Suppressor macrophage treated with lipopolysaccharide for 1 hour (primary cell): ENCODE data around the gene PITPNM1.
A peak's percentile ranks its signal among the peaks of the same experiment; 100 is the strongest.

Experiments used
- DNase-seq, 3 donors: peaks; one replicate each; pipeline ENCODE4 v3.0.0-alpha.2; 2020 to 2022

The PITPNM1 gene

DNA sequence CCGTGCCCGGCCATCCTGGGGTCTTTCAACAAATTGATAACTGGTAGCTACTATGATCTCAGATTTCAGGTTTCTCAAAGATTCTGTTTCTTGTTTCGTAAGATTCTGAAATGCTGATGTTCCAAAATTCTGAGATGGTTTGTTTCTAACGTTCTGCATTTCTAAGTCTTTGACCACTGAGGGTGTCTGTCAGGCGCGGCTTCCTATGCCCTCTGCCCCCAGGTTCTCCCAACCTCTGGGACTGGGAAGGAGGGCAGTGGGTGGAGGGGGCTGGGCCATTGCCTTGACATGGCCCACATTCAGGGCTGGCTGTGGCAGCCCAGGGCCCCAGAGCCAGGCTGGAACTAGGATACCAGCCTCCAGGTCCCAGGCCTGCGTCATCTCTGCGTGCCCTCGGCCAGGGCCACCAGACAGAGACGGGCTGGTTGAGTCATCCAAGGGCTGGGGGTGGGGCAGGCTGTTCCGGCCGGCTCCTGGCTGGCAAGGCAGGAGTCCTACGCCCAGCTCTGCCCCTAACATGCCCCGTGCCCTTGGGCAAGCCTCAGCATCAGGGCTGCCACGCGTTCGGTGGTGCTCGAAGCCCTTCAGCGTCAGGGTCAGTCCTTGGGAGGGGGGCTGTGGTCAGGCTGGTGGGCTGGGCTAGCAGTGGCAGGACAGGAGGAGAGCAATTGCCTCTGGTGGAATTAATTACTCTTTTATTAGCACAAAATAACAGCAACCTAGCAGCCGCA lies 41.3 kb downstream of the PITPNM1 start:
- DNase-seq, result peak; percentile 90 to 95 (median 92)

DNA sequence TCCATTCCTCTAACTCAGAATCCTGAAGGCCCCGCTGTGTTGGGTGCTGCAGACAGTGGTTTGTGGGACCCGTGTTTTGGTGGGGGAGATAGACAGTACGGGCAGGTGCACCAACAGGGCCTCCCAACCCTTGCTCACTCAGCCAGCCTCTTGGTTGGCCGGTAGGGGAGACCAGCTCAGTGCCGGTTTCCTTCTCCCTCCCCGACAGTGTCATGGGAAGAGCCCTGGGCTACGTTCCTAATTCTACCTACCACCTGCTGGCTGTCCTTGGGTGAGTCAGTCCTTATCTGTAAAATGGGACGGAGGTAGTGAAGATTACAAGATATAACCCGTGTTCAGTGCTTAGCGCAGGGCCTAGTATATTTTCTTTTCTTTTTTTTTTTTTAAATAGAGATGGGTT lies 42.0 kb downstream of the PITPNM1 start:
- no peak for DNase-seq

- DNase-seq, result no peak
Observed at GRCh38 chr11:67458266-67458665, 46.9 kb downstream of the PITPNM1 start.

DNA sequence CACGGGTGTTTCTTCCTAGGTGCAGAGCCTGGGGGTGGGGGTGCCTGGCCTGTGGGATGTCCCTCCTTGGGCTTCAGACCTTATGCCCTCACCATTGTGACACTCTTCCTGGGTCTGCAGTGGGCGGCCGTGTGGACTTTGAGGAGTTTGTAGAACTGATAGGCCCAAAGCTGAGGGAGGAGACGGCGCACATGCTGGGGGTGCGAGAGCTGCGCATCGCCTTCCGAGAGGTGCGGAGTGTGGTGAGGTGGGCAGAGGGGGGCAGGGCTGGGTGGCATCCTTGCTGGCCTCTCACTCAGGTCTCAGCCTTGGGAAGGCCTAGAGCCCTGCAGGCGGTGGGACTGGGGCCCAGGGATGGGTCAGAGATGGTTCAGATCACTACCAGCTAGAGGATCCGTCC lies 47.7 kb downstream of the PITPNM1 start:
- DNase-seq, result no peak

- no peak for DNase-seq
Observed at GRCh38 chr11:67456068-67456705, 49.0 kb downstream of the PITPNM1 start.

DNA sequence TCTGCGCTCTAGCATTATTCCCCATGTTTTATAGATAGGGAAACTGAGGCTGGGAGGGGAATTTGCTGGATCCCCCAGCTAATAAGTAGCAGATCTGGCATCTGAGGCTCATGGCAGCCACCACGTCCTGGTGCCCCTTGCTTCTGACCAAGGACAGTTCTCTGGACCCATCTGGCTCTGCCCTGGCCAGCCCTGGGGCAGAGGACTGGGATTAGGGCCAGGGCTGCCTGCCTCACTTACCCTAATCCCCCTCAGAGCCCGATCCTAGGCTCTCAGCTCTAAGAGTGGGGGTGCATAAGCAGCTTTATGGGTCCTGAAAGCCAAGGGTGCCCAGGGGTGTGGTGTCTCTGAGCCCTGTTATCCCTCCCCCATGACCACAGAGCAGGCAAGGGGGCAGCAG lies 50.1 kb downstream of the PITPNM1 start, which contains the start of gene CABP4:
CABP4 (plus strand) TSS at position 301 of the 400 bp plus-strand sequence; CDS start at position 371, 70 bp downstream.
- DNase-seq, result no peak

GRCh38 chr11:67453816-67454732 lies 51.1 kb downstream of the PITPNM1 start:
- no peak for DNase-seq

- DNase-seq, result no peak
Observed at GRCh38 chr11:67452141-67452952, 52.8 kb downstream of the PITPNM1 start, which contains the start of gene GPR152. Gene GPR152, minus strand, starts transcription at chr11:67452729. Its CDS starts 5 bp downstream, at chr11:67452724.

- no peak for DNase-seq
Observed at GRCh38 chr11:67451658-67451976, 53.5 kb downstream of the PITPNM1 start.

GRCh38 chr11:67450796-67451657 lies 54.1 kb downstream of the PITPNM1 start:
- no peak for DNase-seq

GRCh38 chr11:67449116-67449844 lies 55.9 kb downstream of the PITPNM1 start:
- peak; percentile 64 to 69 (median 64) for DNase-seq

DNA sequence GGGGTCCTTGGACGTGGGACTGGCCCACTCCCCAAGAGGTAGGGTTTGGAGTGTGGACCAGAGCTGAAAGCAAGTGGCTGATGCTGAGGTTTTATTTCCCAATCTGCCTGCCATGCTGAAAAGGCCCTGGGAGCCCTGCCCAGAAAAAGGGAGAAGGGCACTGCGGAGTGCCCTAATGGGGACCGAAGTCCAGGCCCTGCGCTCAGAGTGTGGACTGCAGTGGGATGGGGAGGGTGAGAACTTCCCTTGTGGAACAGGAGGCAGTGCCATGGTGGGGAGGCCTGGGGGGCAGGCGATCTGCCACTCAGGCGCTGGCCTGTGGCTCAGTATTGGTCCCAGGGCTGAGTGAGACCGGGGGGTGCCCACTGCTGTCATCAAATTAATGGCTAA lies 56.9 kb downstream of the PITPNM1 start:
- DNase-seq, result no peak

GRCh38 chr11:67445515-67445914 lies 59.6 kb downstream of the PITPNM1 start:
- no peak for DNase-seq

DNA sequence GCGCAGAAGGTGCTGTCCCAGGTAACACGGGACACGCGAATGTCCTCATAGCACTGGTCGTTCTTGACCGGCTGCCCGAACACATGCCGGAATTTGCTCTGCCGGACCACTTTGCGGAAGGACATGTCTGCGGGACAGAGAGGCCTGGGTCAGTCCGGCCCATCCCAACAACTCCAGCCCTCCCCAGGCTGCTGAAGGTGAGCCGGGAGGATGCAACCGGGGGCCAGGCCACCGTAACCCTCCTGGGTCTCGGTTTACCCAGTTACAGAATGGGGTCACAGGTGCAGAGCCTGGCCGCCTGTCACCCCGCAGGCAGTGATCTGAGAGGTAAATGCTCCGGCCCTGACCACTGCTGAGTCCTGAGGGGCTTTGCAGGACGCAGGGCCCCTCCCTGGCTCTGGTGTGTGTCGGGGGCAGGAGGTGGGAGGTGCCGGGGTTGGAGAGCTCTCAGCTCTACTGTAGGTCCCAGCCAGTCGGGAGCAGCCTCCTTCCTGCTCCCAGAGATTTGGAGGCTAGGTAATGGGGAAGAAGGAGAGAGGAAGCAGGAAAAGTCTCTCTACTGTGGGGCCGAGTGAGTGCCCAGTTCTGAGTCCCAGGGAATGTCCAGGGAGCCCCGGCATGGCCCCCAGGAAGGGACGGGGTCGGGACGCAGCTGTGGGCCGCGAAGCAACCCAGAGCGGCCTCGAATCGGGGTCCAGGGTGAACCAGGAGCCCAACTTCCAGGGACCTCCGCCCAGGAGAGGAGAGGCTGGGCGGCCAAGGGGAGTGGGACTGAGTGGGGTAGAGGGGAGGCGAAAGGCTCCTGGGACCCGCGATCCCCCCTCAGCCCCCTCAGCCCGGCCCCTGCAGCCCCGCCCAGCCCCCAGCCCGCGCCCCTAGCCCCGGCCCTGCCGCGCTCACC lies 62.4 kb downstream of the PITPNM1 start:
- DNase-seq, result peak in 1 of 3 donors; percentile 15
